MG63 (cell line): ENCODE results near the gene AGT. TPM values are rescaled to one million over a fixed set of nuclear protein-coding genes. Genes with fewer than 3 reads are reported as not detected.
"Not testable (repeated sequence)": the region's sequence is repeated elsewhere in the genome, so short reads cannot be mapped to it uniquely, and the experiment has no call there.

Experiments used
- DNase-seq: peaks from one replicate; pipeline ENCODE4 v3.0.0-alpha.2; 2020
- H3K27me3 ChIP-seq: fragments of 250-450 bp; sonication (Bioruptor Pico); 2 replicates; pipeline ENCODE4 v1.5.1; 2020; ENCODE audit warnings: mild to moderate bottlenecking, moderate library complexity
- H3K36me3 ChIP-seq: fragments of 250-450 bp; sonication (Bioruptor Pico); 2 replicates; pipeline ENCODE4 v1.5.1; 2020; ENCODE audit warnings: mild to moderate bottlenecking, moderate library complexity
- H3K4me3 ChIP-seq: fragments of 250-450 bp; sonication (Bioruptor Pico); 2 replicates; pipeline ENCODE4 v1.5.1; 2020; ENCODE audit warnings: mild to moderate bottlenecking, moderate library complexity
- H3K9me3 ChIP-seq: fragments of 250-450 bp; sonication (Bioruptor Pico); 2 replicates; pipeline ENCODE4 v1.5.1; 2020; ENCODE audit warnings: mild to moderate bottlenecking, moderate library complexity
- total RNA-seq: library from RNA; depleted of rRNA; stranded (reverse); fragments of >200 nt; shearing (Covaris generic); gene quantifications from 2 replicates; pipeline ENCODE4 v1.2.3, GENCODE V29; 2014; ENCODE audit warnings: low replicate concordance

The AGT gene
- total RNA-seq, 1 experiment from 2014 or later = not detected

DNA sequence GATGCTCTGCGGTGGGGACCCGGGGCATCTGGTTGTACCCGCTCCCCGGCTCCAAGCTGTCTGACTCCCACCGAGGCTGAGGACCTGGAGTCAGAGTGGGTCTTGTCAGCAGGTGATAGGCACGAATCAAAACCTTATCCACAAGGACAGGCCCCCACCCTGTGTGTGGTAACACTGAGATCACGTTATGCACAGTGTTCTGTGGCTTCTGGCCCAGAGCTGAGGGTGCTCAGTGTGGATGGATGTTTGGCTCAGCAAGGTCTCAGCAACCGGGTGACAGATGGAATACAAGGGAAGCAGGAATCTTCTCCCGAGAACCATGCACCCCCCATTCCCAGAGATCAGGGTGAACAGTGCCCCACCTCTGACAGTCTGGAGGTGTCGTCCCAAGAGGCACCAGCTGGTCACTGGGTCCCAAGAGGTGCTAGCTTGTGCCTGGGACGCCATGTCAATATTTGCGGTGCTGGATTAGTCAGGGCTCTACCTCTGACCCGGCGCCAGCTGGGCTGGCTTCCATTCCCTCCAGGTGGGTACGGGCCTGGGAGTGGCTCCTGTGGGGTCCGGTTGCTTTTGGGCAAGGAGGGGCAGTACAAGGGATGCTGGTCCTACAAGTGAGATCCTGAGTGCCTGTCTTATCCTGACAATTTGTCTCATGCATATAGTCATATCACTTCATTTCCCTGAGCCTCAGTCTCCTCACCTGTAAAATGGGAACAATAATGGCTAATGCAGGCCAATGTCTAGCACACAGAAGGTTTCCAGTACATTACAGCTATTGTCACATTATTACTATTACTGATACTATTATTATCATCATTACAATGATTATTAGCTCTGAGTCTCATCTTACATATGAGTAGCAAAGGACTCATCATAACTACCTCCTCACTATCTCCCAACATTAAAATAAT, 34.2 kb upstream of the AGT start:
- H3K27me3 ChIP-seq = no peaks in the 10 kb centered on the region
- no peaks in the 10 kb centered on the region for H3K9me3 ChIP-seq
- H3K4me3 ChIP-seq = no peak overlapping the region
- DNase-seq = no peak
- no peaks in the 10 kb centered on the region for H3K36me3 ChIP-seq

DNA sequence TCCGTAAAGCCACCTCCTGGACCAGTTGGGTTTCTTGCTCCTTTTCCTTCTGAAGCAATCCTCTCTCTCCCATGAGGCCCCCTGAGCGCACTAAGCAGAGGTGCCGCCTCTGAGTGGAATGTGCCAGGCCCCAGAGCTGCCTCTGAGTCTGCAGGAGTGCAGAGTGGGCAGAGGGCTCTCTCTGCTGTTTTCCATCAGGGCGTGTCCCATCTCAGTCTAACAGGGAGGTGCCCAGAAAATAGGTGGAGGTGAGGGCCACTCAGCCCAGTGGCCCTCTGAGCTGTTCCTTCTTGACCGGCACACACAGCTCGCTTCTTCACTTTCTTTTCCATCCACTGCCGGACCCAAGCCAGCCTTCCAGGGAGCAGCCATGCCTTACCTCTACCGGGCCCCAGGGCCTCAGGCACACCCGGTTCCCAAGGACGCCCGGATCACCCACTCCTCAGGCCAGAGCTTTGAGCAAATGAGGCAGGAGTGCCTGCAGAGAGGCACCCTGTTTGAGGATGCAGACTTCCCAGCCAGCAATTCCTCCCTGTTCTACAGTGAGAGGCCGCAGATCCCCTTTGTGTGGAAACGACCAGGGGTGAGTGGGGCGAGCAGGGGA, 33.3 kb upstream of the AGT start, which contains the start of gene CAPN9:
Gene CAPN9 (plus strand): TSS at position 262 of the 604 bp plus-strand sequence. CDS start 109 bp downstream, at position 371.
- Histone ChIP-seq H3K27me3 (no peaks in the 10 kb centered on the region), H3K36me3 (no peaks in the 10 kb centered on the region), H3K9me3 (no peaks in the 10 kb centered on the region), H3K4me3 (no peak within 1 kb of the TSS)
- no peak for DNase-seq

DNA sequence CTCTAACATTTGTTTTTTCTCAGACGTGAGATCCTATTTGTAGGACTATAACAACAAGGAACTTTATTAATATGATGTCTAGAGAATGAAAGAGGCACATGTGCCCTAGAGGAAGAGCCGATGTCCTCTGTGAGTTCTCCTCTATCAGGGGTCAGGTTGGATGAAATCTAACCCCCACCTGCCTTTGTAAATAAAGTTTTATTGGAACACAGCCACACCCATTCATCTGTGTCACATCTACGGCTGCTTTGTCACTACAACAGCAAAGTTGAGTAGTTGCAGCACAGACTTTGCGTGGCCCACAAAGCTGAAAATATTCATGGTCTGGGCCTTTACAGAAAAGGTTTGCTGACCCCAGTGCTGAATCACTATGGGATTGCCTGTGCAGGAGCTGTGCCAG, 32.7 kb upstream of the AGT start:
- Histone ChIP-seq H3K9me3 (no peaks in the 10 kb centered on the region), H3K4me3 (no peak overlapping the region), H3K27me3 (no peaks in the 10 kb centered on the region), H3K36me3 (no peaks in the 10 kb centered on the region)
- DNase-seq = no peak

DNA sequence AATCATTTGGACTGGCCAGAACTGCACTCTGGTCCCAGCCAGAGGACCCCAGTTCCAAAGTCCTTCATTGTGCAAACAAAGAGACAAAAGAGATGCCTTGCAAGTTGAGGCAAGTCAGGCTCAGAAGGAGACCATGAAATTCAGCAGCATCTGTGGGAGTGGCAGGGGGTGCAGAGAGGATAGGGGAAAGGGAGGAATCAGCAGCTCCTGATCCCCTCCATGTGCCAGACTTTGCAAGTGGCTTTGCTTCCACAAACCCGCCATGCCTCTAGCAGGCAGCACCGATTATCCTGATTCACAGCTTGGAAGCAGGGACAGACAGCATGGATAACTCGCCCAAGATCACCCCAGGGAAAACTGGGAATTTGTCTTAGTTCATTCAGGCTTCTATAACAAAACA, 31.1 kb upstream of the AGT start:
- DNase-seq = no peak
- Histone ChIP-seq H3K36me3 (no peaks in the 10 kb centered on the region), H3K9me3 (no peaks in the 10 kb centered on the region), H3K27me3 (no peaks in the 10 kb centered on the region), H3K4me3 (no peak overlapping the region)

DNA sequence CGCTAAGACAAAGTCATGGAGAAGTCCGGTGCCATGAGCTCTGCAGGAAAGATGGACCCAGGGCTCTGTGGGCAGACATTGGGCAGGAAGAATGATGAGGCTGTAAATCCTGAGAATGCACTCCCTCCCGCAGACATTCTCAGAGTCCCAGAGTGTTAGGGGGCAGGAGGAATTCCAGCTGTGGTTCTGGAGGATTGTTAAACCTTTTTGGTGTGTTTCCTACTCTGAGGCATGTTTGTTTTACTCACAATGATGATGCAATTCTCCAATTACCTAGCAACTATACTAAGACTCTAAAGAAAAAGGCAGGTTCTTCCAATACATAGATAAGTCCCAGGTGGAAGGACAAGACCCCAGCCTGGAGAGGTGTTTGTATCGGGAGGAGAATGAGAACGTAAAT, 30.5 kb upstream of the AGT start:
- Histone ChIP-seq H3K9me3 (no peaks in the 10 kb centered on the region), H3K4me3 (no peak overlapping the region), H3K27me3 (no peaks in the 10 kb centered on the region), H3K36me3 (no peaks in the 10 kb centered on the region)
- no peak for DNase-seq

GRCh38 chr1:230743899-230744298, 30.0 kb upstream of the AGT start:
- no peaks in the 10 kb centered on the region for H3K9me3 ChIP-seq
- no peaks in the 10 kb centered on the region for H3K36me3 ChIP-seq
- no peak for DNase-seq
- no peaks in the 10 kb centered on the region for H3K27me3 ChIP-seq
- H3K4me3 ChIP-seq = no peak overlapping the region

DNA sequence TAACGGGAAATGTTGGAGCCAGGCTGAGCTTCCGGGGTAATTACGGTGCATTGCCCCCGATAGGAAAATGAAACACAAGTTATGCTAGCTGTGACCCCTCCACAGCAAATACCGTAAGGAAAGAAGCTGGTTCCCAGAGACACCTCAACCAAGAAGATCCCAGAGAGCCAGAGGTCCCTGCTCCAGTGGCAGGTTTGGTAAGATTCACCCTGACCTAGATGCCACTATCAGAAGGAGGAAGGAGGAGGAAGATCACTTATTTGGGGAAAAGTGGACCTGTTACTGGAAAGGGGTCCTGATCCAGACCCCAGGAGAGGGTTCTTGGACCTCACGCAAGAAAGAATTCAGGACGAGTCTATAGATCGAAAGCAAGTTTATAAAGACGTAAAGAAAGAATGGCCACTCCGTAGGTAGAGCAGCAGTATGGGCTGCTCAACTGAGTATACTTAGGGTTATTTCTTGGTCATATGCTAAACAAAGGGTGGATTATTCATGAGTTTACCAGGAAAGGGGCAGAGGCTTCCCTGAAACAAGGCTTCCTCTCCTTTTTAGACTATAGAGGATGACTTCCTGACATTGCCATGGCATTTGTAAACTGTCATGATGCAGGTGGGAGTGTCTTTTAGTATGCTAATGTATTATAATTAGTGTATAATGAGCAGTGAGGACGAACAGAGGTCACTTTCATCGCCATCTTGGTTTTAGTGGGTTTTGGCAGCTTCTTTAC, 25.8 kb upstream of the AGT start:
- no peaks in the 10 kb centered on the region for H3K9me3 ChIP-seq
- no peak overlapping the region for H3K4me3 ChIP-seq
- H3K36me3 ChIP-seq = no peaks in the 10 kb centered on the region; the same call in 1 of the 2 replicates
- H3K27me3 ChIP-seq = no peaks in the 10 kb centered on the region
- no peak for DNase-seq

- Histone ChIP-seq H3K9me3 (no peaks in the 10 kb centered on the region), H3K27me3 (no peaks in the 10 kb centered on the region), H3K4me3 (no peak overlapping the region), H3K36me3 (no peaks in the 10 kb centered on the region; the same call in 1 of the 2 replicates)
- DNase-seq = no peak
Measured at GRCh38 chr1:230737622-230738262, 23.8 kb upstream of the AGT start.

DNA sequence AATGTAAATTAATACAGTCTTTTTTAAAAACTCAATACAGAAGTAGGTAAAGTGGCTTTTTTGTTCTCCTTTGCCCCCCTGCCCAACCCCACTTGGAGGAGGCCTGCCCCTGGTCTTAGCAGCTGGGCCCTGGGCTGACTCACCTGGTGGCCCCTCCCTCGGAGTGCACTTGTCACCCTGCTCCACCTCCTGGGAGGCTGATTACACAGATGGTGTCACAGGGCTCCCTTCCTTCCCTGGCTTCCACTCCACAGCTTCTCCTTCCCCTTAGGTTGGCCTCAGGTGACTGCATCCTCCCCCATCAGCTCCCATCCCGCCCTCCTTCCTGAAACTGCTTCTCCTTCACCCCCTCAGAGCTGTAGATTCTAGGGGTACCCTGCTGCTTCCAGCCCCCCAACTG, 21.5 kb upstream of the AGT start:
- H3K27me3 ChIP-seq = no peaks in the 10 kb centered on the region
- no peaks in the 10 kb centered on the region for H3K9me3 ChIP-seq
- no peak overlapping the region for H3K4me3 ChIP-seq
- DNase-seq = no peak
- H3K36me3 ChIP-seq = no peaks in the 10 kb centered on the region; the same call in 1 of the 2 replicates

DNA sequence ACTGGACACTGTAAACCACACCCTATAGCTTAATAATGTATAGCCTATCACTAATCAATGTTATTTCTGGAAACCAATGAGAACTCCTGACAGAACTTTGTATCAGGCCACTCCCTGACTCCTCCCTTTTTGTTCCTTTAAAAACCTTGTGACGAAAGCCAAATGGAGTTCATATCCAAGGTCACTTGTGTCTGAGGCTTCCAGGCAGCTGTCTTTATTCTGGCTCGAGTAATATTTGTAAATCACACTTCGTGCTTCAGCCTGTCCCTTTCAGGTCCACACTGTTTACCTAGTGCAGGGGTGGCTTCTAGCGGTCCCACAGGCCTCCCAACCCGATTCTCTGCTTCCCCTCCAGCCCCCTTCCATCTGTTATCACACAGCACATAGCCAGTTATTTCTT, 17.1 kb upstream of the AGT start:
- Histone ChIP-seq H3K27me3 (peaks cover 4% of the 10 kb centered on the region; the same call in 1 of the 2 replicates), H3K36me3 (no peaks in the 10 kb centered on the region), H3K4me3 (no peak overlapping the region), H3K9me3 (0 out of 2 replicates have a peak, but pooled peaks cover 2% of the 10 kb centered on the region)
- DNase-seq = no peak

- 0 out of 2 replicates have a peak, but pooled peaks cover 2% of the 10 kb centered on the region for H3K9me3 ChIP-seq
- DNase-seq = no peak
- no peaks in the 10 kb centered on the region for H3K36me3 ChIP-seq
- H3K4me3 ChIP-seq = no peak overlapping the region
- peaks cover 4% of the 10 kb centered on the region; the same call in 1 of the 2 replicates for H3K27me3 ChIP-seq
Measured at GRCh38 chr1:230728710-230729392, 14.9 kb upstream of the AGT start.

DNA sequence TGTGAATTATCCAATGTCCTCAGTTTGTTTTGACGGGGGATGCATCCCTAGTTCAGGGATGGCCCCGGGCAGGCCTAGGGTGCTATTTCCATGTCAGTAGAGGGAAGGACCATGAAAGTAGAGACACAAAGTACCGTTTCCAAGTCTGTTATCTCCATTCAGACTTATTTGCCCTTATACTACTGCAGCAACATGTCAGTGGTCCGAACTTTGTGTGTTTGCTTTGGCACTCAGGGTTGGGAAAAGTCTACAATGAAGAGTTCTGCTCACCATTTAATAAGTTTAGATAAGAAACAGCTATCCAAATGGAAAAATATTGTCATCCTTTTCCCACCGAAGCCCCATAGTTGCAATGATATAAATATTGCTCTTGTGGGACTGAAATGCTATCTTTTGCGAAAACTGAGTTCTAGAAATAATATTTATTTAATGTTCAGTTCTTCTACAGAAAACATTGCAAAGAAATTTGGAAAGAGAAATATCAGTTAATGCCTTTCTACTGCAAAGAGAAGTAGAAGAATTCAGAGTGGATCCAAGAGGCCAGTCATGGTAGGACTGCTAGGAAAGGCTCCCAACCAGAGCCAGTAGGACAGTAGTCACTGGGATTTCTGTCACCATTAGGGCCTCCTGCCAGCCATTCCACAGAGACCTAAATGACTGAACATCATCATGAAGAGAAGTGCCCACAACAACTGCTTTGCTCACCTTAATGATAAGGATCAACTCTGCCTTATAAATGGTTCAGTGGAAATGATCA, 11.5 kb upstream of the AGT start:
- no peak for DNase-seq
- Histone ChIP-seq H3K36me3 (no peaks in the 10 kb centered on the region), H3K9me3 (0 out of 2 replicates have a peak, but pooled peaks cover 2% of the 10 kb centered on the region), H3K27me3 (peaks cover 4% of the 10 kb centered on the region; the same call in 1 of the 2 replicates), H3K4me3 (no peak overlapping the region)

- H3K4me3 ChIP-seq, H3K9me3 ChIP-seq, H3K36me3 ChIP-seq, H3K27me3 ChIP-seq, DNase-seq: not testable (repeated sequence)
Measured at GRCh38 chr1:230721849-230722522, 8.1 kb upstream of the AGT start.

GRCh38 chr1:230717251-230717650, 3.3 kb upstream of the AGT start:
- no peaks in the 10 kb centered on the region for H3K36me3 ChIP-seq
- H3K27me3 ChIP-seq = no peaks in the 10 kb centered on the region
- H3K4me3 ChIP-seq = no peak overlapping the region
- 0 out of 2 replicates have a peak, but pooled peaks cover 2% of the 10 kb centered on the region for H3K9me3 ChIP-seq
- no peak for DNase-seq

DNA sequence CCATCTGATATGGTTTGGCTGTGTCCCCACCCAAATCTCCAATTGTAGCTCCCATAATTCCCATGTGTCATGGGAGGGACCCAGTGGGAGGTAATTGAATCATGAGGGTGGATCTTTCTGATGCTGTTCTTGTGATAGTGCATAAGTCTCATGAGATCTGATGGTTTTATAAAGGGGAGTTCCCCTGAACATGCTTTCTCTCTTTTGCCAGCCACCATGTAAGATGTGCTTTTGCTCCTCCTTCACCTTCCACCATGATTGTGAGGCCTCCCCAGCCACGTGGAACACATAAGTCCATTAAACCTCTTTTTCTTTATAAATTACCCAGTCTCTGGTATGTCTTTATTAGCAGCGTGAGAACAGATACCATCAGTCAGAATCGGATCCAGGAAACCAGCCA, 2.5 kb upstream of the AGT start:
- DNase-seq, H3K9me3 ChIP-seq, H3K36me3 ChIP-seq, H3K27me3 ChIP-seq, H3K4me3 ChIP-seq: not testable (repeated sequence)
